ENCODE results near the gene SOHLH2.

Gene SOHLH2

GRCh38 chr13:36143738-36144137 is 70.6 kb downstream of the SOHLH2 start:
- TF ChIP-seq, protein P1, sequence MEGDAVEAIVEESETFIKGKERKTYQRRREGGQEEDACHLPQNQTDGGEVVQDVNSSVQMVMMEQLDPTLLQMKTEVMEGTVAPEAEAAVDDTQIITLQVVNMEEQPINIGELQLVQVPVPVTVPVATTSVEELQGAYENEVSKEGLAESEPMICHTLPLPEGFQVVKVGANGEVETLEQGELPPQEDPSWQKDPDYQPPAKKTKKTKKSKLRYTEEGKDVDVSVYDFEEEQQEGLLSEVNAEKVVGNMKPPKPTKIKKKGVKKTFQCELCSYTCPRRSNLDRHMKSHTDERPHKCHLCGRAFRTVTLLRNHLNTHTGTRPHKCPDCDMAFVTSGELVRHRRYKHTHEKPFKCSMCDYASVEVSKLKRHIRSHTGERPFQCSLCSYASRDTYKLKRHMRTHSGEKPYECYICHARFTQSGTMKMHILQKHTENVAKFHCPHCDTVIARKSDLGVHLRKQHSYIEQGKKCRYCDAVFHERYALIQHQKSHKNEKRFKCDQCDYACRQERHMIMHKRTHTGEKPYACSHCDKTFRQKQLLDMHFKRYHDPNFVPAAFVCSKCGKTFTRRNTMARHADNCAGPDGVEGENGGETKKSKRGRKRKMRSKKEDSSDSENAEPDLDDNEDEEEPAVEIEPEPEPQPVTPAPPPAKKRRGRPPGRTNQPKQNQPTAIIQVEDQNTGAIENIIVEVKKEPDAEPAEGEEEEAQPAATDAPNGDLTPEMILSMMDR (IDR thresholded peaks at IDR 0.05; ENCODE audit: low read depth, low read length, missing control alignments), result no peak
- H3K27ac ChIP-seq, result no peak overlapping the region
- in situ Hi-C loops (cut with HindIII; ENCODE audit: low pct_ligation_motif_present, low sequenced_read_pairs), result no loop called here
- no peaks in the 10 kb centered on the region for H3K36me3 ChIP-seq (replicated peaks)
- no peaks in the 10 kb centered on the region for H3K27me3 ChIP-seq (replicated peaks)
- no peak for DNase-seq
- H3K4me3 ChIP-seq (ENCODE audit: low read depth, low read length), result no peak overlapping the region

DNA sequence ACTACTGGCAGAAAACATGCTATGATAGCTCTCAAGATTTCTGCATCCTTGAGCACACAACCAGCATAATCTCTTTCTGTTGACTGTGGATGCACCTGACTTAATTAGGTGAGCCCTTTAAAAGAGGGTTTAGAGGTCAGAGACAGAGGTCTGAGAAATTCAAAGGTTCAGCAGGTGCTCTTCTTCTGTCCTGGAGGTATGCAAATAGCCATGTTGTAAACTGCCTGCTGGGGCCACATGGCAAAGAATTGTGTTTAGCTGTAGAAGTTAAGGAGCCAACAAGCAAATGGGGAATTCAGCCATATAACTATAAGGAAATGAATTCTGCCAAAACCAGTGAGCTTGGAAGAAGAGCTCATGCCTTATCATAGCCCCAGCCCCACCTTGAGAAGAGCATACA is 71.6 kb downstream of the SOHLH2 start:
- H3K27me3 ChIP-seq (replicated peaks), result no peaks in the 10 kb centered on the region
- no peak overlapping the region for H3K4me3 ChIP-seq (ENCODE audit: low read depth, low read length)
- no peak for DNase-seq
- TF ChIP-seq, protein P1 (IDR thresholded peaks at IDR 0.05; ENCODE audit: low read depth, low read length, missing control alignments), result no peak
- no peak overlapping the region for H3K27ac ChIP-seq
- H3K36me3 ChIP-seq (replicated peaks), result no peaks in the 10 kb centered on the region
- in situ Hi-C loops (cut with HindIII; ENCODE audit: low pct_ligation_motif_present, low sequenced_read_pairs), result no loop called here

- H3K27me3 ChIP-seq (replicated peaks), result no peaks in the 10 kb centered on the region
- DNase-seq, result no peak
- TF ChIP-seq, protein P1 (IDR thresholded peaks at IDR 0.05; ENCODE audit: low read depth, low read length, missing control alignments), result no peak
- in situ Hi-C loops (cut with HindIII; ENCODE audit: low pct_ligation_motif_present, low sequenced_read_pairs), result no loop called here
- H3K27ac ChIP-seq, result no peak overlapping the region
- H3K36me3 ChIP-seq (replicated peaks), result no peaks in the 10 kb centered on the region
- H3K4me3 ChIP-seq (ENCODE audit: low read depth, low read length), result no peak overlapping the region
These were observed 78.5 kb downstream of the SOHLH2 start for GRCh38 chr13:36135876-36136275.

GRCh38 chr13:36134632-36135031 is 79.7 kb downstream of the SOHLH2 start:
- Histone ChIP-seq H3K27me3 (replicated peaks) (no peaks in the 10 kb centered on the region), H3K4me3 (ENCODE audit: low read depth, low read length) (no peak overlapping the region), H3K27ac (no peak overlapping the region), H3K36me3 (replicated peaks) (no peaks in the 10 kb centered on the region)
- TF ChIP-seq, protein P1 (IDR thresholded peaks at IDR 0.05; ENCODE audit: low read depth, low read length, missing control alignments), result no peak
- in situ Hi-C loops (cut with HindIII; ENCODE audit: low pct_ligation_motif_present, low sequenced_read_pairs), result no loop called here
- no peak for DNase-seq

GRCh38 chr13:36133950-36134626 is 80.3 kb downstream of the SOHLH2 start:
- TF ChIP-seq, protein P1 (IDR thresholded peaks at IDR 0.05; ENCODE audit: low read depth, low read length, missing control alignments), result no peak
- in situ Hi-C loops (cut with HindIII; ENCODE audit: low pct_ligation_motif_present, low sequenced_read_pairs), result no loop called here
- DNase-seq, result no peak
- no peaks in the 10 kb centered on the region for H3K27me3 ChIP-seq (replicated peaks)
- H3K4me3 ChIP-seq (ENCODE audit: low read depth, low read length), result no peak overlapping the region
- no peak overlapping the region for H3K27ac ChIP-seq
- no peaks in the 10 kb centered on the region for H3K36me3 ChIP-seq (replicated peaks)

GRCh38 chr13:36132376-36132775 is 82.0 kb downstream of the SOHLH2 start:
- no peak overlapping the region for H3K27ac ChIP-seq
- no peak overlapping the region for H3K4me3 ChIP-seq (ENCODE audit: low read depth, low read length)
- TF ChIP-seq, protein P1 (IDR thresholded peaks at IDR 0.05; ENCODE audit: low read depth, low read length, missing control alignments), result no peak
- DNase-seq, result no peak
- in situ Hi-C loops (cut with HindIII; ENCODE audit: low pct_ligation_motif_present, low sequenced_read_pairs), result no loop called here
- H3K36me3 ChIP-seq (replicated peaks), result no peaks in the 10 kb centered on the region
- no peaks in the 10 kb centered on the region for H3K27me3 ChIP-seq (replicated peaks)
